Measurements from ENCODE around the gene TMEM120B.

TMEM120B gene

GRCh38 chr12:121793838-121794533, 81.4 kb downstream of the TMEM120B start:
- DNase-seq, result peak; percentile 96

- no peak for DNase-seq
These were observed 82.0 kb downstream of the TMEM120B start for GRCh38 chr12:121794534-121795033.

DNA sequence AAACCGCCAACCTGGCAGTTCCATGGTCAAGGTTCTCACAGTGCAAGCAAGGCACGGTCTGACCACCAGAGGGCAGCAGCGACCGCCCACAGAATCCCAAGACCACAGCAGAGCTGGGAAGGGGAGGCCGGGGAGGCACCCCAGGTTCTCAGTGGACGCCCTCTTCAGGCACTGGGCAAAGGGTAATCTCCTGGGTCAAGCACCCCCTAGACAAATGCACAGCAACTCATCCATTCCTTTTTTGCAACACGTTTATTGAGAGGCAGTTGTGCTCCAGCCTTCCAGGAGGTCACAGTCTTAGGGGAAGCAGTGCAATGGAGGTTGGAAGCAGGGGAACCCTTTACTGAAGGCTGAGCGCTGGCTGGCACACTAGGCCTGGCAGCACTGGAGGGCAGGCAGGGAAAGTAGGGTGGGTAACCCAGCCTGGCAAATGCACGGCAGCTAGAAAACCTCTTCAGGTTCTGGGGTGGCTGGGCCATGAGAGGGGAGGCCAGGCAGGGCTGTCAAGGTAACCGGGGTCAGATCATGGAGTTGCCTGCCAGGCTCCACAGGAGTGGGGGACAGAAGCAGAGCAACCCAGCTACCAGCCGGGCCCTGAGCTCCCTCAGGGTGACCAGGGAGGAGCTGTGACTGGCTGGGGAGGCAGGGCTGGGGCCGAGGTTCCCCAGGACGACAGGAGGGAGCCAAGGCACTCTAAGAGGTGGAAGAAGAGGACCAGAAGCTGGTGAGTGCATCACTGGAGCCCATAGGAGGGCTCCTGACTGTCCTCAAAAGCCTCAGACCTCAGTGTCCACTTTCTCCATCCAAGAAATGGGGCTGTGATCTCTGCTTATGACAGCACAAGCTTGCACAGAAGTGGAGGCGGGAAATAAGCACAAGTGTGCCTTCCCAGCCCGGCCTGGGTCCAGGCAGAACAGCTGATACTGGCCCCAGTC, 82.7 kb downstream of the TMEM120B start:
- peak; percentile 86 to 88 for DNase-seq

- DNase-seq, result peak in 1 of 2 donors; percentile 22
These were observed 84.6 kb downstream of the TMEM120B start for GRCh38 chr12:121796855-121797751.

DNA sequence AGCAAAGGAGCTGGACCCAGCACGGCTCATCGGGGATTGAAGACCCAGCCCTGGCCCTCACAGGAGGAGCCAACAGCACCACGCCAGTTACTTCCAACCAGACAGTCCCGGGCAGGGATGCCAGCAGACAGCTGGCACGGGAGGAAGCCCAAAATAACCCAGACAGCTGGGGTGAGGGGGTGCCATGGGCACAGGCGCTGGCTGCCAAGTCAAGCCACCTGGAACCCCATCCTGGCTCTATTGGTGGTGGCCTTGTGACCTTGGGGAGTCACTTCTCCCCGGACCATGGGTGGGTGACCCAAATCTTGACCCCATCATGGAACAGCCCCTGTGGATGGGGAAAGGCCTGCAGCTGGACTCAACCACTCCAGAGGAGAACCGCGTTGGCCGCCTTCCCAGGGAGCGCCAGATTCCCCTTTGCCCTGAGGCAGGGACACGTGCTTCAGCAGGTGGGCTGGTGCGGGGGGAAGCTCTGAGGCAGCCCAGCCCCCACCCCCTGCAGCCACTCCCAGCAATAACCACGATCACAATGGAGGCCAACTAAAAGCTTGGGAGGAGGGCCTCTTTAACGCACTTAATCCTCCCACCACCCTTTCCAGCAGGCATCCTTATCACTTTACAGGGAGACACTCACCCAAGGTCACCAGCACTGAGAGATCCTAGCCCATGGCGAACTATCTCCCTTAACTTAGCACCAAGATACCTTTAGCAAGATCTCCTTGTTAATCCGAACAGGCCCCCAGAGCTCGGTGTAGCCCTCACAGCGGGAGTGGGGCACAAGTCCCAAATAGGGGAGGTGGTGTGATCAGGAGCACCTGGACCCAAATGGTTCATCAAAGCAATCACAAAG, 85.6 kb downstream of the TMEM120B start:
- no peak for DNase-seq

- DNase-seq, result no peak
These were observed 86.2 kb downstream of the TMEM120B start for GRCh38 chr12:121798787-121799155.

DNA sequence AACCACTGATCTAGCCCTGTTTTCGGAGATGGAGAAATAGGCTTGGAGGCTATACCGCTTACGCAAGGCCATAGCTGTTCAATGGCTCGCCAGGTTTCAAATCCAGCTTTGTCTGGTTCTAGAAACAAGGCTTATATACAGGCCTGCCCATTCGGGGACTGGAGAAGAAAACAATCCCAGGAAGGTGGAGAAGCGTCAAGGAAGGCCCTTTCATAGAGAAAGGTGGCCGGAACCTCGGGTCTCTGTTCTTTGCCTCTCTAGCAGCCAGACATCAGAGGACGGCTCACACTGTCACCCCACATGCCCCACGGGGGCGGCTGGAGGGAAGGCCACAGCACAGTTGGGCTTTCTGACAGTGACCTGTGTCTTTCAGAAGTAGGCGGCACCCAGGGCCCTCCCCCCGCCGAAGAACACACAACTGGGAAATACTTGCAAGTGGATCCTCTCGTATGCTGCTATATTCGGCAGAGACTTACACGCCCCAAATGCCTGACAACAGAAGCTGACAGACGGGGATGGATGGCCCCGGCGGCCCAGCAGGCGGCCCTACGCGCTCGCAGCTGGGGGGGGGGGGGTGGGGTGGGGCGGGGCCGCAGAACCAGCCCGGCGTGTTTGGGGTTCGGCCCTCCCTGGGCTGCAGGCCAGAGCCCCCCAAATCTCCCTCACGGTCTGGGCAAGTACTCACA, 86.7 kb downstream of the TMEM120B start:
- peak; percentile 77 to 78 for DNase-seq

DNA sequence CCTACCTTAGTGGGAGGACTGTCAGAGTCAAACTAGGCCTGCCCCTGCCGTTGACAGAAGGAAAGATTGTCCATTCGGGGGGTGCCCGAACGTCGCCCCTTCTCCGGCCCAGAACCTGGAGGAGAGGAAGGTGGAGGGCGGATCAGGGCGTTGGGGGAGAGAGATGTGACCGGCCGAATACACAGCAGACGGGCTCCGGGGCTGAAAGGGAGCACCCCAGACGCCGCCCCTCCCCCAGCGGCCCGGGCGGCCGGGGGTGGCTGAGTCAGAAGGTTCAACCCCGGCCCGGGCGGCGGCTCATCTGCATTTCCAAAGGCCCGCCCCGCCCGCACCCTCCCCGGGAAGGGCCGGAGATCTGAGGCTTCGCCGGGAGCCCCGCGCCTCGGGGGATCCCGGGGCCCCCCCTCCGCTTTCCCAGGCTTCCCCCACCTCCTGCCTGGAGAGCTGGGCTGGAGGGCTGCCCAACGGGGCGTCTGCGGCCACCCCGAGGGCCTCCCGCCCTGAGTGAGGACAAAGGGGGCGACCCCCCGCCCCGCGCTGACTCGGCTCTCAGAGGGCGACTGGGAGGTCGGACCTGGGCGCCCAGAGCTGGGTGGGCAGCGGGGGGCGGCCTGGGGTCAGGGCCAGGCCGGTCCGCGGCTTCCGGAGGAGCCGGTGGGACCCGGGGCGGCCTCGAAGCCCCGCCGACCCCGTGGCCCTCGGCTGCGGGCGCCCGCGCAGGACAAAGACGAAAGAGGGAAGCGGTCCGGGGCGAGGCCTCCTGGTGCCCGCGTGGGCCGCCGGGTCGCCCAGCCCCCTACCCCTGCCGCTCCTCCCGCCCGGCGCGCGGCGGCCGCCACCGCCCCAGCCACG, 87.5 kb downstream of the TMEM120B start:
- peak; percentile 74 to 76 for DNase-seq

GRCh38 chr12:121800694-121801594, 88.4 kb downstream of the TMEM120B start:
- peak; percentile 76 to 80 for DNase-seq

DNA sequence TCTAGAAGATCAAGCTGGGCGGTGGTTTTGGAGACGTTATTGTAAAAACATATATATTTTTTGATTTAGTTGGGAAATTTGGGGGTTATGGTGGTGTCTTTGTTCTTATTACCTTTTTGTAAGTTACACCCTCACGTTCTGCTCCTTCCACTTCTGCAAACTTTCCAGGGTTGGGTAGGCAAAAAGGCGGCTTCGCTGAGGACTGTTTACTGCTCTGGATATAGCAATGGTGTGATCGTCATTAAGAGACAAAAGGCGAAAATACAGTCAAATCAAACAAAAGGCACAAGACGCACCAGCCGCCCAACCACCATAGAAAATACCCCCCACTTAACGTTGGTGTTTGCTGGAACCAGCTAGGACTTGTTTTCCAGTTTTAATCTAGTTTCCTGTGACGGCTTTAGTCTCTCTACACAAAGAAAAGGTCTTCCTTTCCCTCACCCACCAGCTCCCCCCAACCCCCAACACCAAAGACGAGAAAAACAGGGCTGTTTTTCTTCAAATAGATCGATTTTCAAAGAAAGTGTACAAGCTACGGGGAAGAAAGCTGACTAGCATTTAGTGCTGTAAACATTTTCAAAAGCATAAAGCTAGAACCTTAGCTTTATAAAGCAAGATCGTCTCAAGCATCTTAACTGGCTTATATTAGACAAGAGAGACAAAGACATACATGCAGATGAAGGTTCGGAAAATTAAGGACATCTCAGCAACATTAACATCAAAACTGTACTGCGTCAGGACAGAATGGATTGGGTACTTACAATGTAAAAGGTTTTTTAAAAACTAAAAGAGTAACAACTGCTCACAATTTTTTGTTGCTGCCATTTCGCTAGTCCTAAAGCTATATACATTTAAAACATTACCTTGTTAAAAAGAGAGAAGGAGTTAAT, 89.3 kb downstream of the TMEM120B start:
- DNase-seq, result peak; percentile 80 to 82

DNA sequence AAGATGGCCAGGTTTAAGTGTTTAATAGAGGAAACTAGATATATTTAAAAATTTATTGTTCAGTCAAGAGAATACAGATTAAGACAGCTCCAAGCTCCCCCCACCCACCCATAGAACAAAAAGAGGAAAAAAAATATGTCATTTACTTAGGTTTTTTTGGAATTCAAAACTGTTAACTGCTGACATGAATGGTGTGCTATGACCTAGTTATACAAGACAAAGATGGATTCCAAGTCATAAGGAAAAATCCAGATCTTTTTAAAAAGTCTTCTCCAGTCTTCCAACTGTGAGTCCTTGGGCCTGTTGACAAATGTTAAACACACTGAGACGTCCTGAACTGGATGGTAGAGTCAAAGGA, 89.9 kb downstream of the TMEM120B start:
- no peak for DNase-seq

DNA sequence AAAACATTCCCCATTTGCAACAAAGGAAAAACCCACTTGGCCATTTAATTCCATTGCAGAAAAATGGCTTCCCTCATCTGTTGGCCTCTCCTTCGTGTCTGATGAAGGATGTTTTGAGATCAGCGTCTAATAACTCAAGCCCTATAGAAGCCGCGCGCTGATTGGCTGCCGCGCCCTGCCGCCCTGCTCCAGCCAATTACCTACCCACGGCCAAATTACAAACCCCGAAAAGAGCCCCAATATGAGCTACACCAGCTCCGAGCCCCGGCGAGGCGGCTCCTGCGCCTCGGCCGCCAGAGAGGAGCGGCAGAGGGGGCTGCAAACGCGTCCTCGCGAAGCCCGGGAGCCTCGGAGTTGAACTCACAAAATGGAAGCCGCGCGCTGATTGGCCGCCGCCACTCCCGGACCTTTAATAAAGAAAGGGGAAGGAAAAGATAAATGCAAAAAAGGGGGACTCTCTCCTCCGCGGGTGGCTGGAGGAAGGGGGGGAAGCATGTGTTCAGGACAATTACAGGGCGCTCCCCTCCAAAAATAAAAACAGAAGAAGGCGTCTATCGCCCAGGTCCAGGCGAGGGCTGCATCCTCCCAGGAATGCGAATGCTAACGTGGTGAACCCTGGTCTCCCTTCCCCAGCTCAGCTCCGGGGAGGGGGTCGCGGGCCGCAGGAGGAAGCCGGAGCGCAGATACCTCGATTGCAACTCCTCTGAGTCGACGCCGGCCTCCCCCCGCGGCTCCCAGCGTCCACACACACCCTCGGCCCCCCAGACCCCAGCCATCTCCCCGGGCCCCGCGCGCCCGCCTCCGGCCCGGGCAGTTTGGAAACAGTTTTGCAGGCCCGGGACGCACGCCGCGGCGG, 90.5 kb downstream of the TMEM120B start:
- peak; percentile 95 for DNase-seq

GRCh38 chr12:121803861-121804416, 91.4 kb downstream of the TMEM120B start, which contains the start of gene SETD1B:
SETD1B (plus strand) TSS chr12:121804009; CDS start chr12:121804738, 729 bp downstream.
- DNase-seq, result peak; percentile 64 to 66

DNA sequence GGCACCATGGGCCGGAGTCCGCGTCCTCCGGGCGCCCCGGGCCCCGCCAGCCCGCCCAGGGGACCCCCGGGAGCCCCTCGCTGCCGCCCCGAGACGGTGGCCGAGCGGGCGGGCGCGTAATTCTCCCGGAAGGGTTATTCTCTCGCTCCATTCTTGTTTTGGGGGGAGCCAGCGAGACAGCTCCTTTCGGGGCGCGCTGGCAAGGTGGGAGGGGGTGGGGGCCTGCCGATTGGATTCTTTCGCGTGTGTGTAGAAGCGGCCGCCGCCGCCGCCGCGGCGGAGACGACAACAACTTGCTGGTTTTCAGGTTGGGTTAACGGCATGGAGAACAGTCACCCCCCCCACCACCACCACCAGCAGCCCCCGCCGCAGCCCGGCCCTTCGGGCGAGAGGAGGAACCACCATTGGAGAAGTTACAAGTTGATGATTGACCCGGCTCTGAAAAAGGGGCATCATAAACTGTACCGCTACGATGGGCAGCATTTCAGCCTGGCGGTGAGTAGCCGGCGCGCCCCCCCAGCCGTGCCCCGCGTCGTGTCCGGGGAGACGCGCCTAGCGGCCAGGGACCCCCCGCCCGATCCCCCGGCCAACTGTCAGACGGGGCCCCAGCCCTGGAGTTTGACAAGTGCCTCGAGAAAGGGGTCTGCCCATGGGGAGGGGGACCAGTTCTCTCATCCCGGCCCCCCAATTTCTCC, 92.0 kb downstream of the TMEM120B start:
- peak; percentile 70 to 75 for DNase-seq

- DNase-seq, result peak in 1 of 2 donors; percentile 42
These were observed 92.8 kb downstream of the TMEM120B start for GRCh38 chr12:121805171-121806008.

All from CD4-positive, alpha-beta T cell treated with Interleukin-4 for 1 hour (primary cell).